ENCODE measurements around the gene HTRA1.

GRCh38 chr10:122553341-122553740 is 92.0 kb downstream of the HTRA1 start:
- TF ChIP-seq CTCF (IDR thresholded peaks at IDR 0.05) (no peak), POLR2A (IDR thresholded peaks at IDR 0.05) (no peak)

Data from esophagus squamous epithelium (tissue), 4 donors.